Measurements from ENCODE around the gene BTNL3. TPM values are rescaled to one million over a fixed set of nuclear protein-coding genes. Genes with fewer than 3 reads are reported as not detected.

BTNL3 gene
- total and polyA plus RNA-seq, 10 donors, result 0.09 to 2.4 (median 0.53) TPM; not detected in 2

DNA sequence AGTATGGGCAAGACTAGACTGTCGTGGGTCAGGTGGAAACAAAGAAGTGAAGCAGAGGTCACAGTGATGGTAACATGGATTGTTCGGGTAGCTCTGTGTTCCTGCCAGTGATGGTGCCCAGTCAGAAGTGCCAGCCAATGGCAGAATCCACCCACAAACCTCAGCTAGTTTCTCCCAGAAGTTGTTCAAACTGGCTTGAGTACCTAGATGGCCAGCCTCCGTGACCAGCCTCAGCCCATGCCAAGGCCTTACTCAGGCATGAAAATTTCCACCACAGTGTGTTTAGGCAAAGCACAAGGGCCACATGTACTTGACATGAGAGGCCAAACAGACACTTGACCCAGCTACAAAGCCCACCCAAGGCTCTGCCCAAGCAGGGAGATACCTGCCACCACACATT is 32.0 kb downstream of the BTNL3 start:
- no peak for TF ChIP-seq POLR2AphosphoS5 (IDR thresholded peaks at IDR 0.05)
- TF ChIP-seq POLR2A (IDR thresholded peaks at IDR 0.05), result no peak
- TF ChIP-seq, protein P1, sequence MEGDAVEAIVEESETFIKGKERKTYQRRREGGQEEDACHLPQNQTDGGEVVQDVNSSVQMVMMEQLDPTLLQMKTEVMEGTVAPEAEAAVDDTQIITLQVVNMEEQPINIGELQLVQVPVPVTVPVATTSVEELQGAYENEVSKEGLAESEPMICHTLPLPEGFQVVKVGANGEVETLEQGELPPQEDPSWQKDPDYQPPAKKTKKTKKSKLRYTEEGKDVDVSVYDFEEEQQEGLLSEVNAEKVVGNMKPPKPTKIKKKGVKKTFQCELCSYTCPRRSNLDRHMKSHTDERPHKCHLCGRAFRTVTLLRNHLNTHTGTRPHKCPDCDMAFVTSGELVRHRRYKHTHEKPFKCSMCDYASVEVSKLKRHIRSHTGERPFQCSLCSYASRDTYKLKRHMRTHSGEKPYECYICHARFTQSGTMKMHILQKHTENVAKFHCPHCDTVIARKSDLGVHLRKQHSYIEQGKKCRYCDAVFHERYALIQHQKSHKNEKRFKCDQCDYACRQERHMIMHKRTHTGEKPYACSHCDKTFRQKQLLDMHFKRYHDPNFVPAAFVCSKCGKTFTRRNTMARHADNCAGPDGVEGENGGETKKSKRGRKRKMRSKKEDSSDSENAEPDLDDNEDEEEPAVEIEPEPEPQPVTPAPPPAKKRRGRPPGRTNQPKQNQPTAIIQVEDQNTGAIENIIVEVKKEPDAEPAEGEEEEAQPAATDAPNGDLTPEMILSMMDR (IDR thresholded peaks at IDR 0.05 in 8 of 11, conservative IDR thresholded peaks at IDR 0.05 in 3 of 11), result no peak
- H3K27me3 ChIP-seq (replicated peaks in 1 of 7), result peaks cover 0 to 6% (median 0%) of the 10 kb centered on the region in 7 donors
- no peaks in the 10 kb centered on the region for H3K4me1 ChIP-seq
- H3K27ac ChIP-seq, result no peak overlapping the region
- no peak for DNase-seq
- no peaks in the 10 kb centered on the region for H3K36me3 ChIP-seq
- H3K9me3 ChIP-seq, result peaks cover 4 to 46% (median 34%) of the 10 kb centered on the region in 8 donors
- 86 to 99% (median 90%) methylated on average over 3 of the region's 3 CpGs for WGBS, 5 donors
- intact Hi-C loops (cut with DNase I; ENCODE audit: low total_unique reads), result no loop called here
- no peak overlapping the region for H3K4me3 ChIP-seq

DNA sequence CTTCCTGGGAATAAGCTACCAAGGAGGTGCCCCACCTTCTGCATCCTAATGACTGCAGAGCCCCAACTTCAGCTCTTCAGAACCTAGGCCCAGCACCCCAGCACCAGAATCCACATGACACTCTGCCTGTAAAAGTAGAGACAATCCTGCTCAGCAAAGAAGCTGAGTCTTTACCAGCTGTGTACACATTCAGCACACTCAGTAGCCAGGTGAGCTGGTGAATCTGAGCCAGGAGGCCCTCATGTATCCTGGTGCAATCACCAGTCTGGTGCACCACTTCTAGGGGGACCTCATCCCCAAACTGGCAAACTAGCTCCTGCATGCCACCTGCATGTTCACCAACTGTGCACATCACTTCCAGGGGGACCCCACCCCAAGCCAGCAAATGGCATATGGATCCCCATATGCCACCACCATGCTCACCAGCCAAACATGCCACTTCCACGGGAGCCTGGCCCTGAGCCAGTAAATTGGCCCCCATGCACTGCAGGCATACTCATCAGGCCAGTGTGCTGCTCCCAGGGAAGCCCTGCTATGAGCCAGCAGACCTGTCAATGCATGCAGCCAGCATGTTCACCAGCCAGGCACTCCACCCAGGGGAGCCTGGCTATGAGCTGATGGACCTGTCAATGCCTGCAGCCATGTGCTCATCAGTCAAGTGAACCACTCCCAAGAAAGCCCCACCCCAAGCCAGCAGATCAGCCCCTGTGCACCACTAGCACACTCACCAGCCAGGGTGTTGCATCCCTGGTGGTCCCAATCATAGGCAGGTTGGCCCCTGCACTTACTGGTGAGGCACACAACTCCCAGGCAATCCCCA is 35.8 kb downstream of the BTNL3 start:
- no peak overlapping the region for H3K4me3 ChIP-seq
- peaks cover 4 to 46% (median 35%) of the 10 kb centered on the region in 8 donors for H3K9me3 ChIP-seq
- intact Hi-C loops (cut with DNase I; ENCODE audit: low total_unique reads), result no loop called here
- TF ChIP-seq POLR2A (IDR thresholded peaks at IDR 0.05), result no peak
- TF ChIP-seq, protein P1 (IDR thresholded peaks at IDR 0.05 in 8 of 11, conservative IDR thresholded peaks at IDR 0.05 in 3 of 11), result no peak
- TF ChIP-seq POLR2AphosphoS5 (IDR thresholded peaks at IDR 0.05), result no peak
- H3K36me3 ChIP-seq, result no peaks in the 10 kb centered on the region
- H3K27me3 ChIP-seq (replicated peaks in 1 of 7), result peaks cover 0 to 6% (median 0%) of the 10 kb centered on the region in 7 donors
- H3K27ac ChIP-seq, result no peak overlapping the region
- 72 to 100% (median 79%) methylated on average over 1 of the region's 1 CpG; no CpG with 5 or more reads in 1 of the 5 donors for WGBS, 5 donors
- no peaks in the 10 kb centered on the region for H3K4me1 ChIP-seq
- DNase-seq, result peak; percentile 51

GRCh38 chr5:181027452-181028031 is 38.9 kb downstream of the BTNL3 start:
- DNase-seq, result no peak
- TF ChIP-seq, protein P1 (IDR thresholded peaks at IDR 0.05 in 8 of 11, conservative IDR thresholded peaks at IDR 0.05 in 3 of 11), result no peak
- TF ChIP-seq POLR2A (IDR thresholded peaks at IDR 0.05) (no peak), POLR2AphosphoS5 (IDR thresholded peaks at IDR 0.05) (no peak)
- intact Hi-C loops (cut with DNase I; ENCODE audit: low total_unique reads), result no loop called here
- H3K4me3 ChIP-seq, result peak overlapping the region in 1 of 8 donors; percentile 4
- 84 to 94% (median 85%) methylated on average over 11 of the region's 11 CpGs for WGBS, 5 donors
- H3K9me3 ChIP-seq, result peaks cover 0 to 32% (median 19%) of the 10 kb centered on the region in 8 donors
- no peak overlapping the region for H3K27ac ChIP-seq
- no peaks in the 10 kb centered on the region for H3K4me1 ChIP-seq
- no peaks in the 10 kb centered on the region for H3K36me3 ChIP-seq
- peaks cover 0 to 9% (median 0%) of the 10 kb centered on the region in 7 donors for H3K27me3 ChIP-seq (replicated peaks in 1 of 7)
